Activated T-helper 1 cell treated with Interleukin-2 at 50 U/mL for 16 hours (primary cell): ENCODE results near the gene DNAH1.

Experiments
- DNase-seq: peaks from one replicate; pipeline ENCODE4 v3.0.0-alpha.2; 2020; ENCODE audit warnings: low read depth

Gene DNAH1

DNA sequence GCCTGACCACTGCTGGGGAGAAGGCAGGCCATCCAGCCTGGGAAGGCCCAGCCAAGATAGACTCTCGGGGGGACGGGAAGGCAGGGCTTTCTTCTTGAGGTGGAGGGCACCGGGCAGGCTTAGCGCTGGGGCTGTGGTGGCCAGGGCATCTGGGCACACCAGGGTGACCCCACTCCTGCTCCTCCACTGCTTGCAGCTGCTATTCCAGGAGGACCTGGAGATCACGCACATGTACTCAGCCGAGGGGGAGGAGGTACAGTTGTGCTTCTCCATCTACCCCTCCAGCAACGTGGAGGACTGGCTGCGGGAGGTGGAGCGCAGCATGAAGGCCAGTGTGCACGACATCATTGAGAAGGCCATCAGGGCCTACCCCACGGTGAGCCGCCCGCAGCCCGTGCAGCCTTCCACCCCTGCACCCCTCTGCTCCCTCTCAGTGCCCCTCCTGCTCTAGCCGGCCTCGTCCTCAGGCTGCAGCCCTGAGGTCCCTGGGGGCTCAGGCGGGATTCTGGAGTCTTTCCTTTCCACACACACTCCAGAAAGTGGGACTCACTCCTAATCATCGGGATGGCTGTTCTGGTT, 42.3 kb downstream of the DNAH1 start:
- DNase-seq: no peak

DNA sequence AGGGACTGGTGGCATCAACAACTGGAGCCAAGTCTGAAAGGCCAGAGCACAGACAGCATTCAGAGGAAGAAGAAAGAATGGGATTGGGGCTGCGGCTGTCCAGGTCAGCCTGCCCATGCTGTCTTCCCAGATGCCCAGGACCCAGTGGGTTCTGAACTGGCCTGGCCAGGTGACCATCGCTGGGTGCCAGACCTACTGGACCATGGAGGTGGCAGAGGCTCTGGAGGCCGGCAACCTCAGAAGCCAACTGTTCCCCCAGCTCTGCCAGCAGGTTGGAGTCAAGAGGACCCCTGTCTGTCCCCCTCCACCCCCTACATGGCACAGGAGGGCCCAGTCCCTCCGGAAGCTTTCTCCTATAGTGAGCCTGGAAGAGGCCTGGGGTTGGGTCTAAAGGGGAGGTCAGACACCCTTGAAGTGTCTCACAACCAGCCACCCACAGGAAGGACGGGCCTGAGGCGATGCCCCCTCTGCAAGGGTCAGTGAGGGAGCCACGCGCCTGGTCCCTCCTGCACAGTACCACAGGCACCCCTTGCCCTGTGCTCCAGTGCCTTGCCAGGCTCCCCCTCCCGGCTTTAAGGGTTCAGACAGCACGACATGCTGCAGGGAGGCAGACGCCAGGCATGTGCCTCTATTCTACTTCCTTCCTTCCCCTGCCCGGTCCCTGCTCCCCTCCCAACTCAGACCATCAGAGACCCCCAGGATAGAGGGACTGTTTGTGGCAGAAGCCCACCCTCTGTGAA, 43.2 kb downstream of the DNAH1 start:
- DNase-seq: no peak

DNA sequence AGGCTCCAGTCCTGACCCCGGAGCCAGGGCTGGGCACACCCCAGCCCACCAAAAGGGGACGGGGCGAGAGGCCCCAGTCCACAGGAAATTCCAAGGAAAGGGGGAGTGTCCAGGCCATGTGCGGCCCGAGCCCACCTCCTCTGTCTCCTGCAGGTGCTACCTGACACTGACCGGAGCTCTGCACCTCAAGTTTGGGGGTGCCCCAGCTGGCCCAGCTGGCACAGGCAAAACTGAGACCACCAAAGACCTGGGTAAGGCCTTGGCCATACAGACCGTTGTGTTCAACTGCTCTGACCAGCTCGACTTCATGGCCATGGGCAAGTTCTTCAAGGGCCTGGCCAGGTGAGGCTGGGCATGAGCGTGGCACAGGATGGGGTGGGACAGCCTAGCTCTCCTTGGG, 44.9 kb downstream of the DNAH1 start:
- DNase-seq: no peak

DNA sequence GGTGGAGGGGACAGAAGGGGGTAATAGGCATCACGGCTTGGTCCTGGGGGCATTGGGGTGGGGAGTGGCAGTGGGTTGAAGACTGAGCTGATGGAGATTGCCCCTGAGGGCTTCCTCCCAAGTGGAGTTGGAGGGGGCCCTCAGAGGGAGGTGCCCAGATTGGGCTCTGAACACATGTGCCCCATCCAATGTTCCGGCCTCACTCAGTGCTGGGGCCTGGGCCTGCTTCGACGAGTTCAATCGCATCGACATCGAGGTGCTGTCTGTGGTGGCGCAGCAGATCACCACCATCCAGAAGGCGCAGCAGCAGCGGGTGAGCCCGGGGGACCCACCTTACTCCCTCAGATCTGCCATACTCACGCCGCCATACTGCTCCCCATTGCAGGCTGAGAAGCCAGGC, 45.3 kb downstream of the DNAH1 start:
- no peak for DNase-seq

DNA sequence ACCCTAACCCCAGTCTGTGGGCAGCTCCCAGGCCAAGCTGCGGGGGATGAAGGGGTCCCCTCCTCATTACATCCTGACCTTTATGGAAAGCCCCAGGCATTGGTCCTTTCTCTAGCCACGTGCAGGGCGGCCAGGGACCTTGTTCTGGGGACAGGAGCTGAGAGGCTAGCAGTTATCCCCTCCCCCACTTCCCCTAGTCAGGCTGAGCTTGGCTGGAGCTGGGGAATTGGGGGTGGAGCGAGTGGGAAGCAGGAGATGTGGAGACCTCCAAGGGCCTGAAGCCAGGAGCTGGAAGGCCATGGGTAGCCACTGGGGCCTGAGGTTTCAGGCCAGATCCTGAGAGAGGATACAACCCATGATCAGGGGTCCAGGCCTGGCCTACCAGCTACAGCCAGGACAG, 45.8 kb downstream of the DNAH1 start:
- DNase-seq: no peak

DNA sequence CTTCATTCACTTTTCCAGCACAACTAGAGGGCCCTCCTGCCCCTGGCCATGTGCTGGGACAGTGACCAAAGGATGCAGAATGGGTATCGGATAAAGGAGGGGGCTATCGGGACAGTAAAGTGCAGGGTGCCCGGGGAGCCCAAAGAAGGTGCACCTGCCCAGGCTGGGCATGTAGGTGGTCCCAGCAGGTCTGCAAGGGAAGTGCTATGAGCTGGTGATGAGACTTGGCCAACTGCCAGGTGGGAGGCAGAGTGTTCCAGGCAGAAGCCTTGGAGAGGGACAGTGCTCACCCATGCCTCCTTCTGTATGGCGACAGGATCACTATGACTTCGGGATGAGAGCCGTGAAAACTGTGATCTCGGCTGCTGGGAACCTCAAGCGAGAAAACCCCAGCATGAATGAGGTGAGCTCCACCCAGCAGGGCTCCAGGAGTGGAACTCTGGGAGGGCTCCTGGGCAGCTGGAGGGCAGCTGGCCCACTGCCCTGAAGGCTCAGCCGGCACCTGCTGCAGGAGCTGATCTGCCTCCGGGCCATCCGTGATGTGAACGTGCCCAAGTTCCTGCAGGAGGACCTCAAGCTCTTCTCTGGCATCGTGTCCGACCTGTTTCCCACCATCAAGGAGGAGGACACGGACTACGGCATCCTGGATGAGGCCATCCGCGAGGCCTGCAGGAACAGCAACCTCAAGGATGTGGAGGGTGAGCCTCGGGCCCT, 48.4 kb downstream of the DNAH1 start:
- no peak for DNase-seq

DNA sequence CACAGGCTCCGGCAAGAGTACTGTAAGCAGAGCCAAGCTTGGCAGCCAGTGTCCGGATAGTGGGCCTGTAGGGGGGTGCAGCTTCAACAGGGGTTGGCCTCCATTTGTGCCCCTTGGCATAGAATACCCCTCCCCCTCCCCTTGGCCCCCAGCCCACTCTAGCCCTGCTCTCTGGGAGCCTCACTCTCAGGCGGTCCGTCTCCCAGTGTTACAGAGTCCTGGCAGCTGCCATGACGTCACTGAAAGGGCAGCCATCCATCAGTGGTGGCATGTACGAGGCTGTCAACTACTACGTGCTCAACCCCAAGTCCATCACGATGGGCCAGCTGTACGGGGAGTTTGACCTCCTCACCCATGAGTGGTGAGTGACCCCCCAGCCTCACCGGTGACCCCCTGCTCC, 50.4 kb downstream of the DNAH1 start:
- DNase-seq: no peak

DNA sequence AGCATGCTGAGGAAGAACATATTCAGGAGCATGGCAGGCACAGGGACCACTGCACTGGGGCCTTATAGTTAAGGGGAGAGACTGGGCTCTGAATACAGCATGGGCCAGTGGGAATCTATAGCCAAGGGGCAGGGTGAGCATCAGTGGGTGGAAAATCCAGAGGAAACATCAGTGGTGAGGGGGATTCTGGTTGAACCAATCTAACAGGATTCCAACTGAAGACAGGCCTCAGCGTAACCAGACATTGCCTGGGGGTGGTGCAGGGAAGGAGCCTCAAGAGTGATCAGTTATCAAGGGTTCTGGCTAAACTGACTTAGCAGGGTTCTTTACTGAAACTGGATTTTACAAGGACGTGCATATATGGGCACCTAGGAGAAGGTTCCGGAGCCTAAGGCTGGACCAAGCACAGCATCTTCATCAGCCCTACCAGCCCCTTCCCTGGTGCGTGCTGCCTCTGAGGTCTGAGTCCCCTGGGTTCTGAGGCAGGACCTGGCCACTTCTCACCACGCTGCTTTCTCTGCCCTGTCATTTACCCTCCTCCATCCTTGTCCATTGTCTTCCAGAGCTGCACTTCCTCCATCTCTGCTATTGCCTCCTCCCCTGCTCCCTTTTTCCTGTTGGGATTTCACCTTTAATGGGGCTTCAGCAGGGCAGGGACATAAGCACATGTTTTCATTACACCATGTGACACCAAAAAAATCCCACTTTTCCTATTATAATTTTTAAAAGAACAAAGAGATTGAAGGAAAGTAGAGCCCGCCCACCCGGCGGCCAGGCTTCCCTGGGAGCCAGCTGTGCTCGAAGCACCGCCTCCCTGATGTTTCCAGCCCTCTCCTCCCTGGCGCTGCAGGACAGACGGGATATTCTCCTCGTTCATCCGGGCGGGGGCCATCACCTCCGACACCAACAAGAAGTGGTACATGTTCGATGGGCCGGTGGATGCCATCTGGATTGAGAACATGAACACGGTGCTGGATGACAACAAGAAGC, 52.1 kb downstream of the DNAH1 start:
- no peak for DNase-seq

DNA sequence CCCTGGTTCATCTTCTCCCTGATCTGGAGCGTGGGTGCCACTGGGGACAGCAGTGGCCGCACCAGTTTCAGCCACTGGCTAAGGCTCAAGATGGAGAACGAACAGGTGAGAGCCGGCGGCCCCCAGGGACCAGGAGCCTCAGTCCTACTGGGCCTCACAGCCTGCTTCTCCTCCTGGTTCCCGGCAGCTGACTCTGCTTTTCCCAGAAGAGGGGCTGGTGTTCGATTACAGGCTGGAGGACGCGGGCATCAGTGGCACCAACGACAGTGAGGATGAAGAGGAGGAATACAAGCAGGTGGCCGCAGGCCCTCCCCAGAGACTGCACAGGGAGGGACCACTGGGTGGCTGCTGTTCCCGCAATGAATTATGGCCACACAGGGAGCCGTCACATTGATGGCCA, 54.4 kb downstream of the DNAH1 start:
- DNase-seq: no peak

DNA sequence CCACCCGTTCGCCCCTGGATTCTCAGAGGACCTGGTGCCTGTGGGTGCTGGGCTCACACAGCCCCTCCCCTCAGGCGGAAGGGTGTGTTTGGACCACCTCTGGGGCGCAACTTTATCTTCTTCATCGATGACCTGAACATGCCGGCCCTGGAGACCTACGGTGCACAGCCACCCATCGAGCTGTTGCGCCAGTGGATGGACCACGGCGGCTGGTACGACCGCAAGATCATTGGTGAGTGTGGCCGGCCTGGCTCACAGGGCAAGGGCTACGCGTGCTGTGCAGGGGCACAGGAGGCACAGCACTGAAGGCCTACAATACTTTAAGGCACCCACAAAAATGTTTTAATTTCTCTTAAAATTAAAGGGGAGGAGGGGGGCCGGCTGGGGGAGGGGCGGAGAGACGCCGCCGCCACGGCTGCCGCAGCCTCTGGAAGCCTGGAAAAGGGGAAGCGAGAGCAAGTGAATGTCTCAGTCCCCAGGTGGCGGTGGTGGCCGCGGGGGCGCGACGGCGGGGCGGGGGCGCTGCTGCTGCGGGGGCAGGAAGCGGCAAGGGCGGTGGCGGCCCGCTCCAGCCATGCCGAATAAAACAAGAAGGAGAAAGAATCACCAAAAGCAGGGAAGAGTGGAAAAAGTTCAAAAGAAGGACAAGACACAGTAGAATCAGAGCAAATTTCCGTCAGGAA, 56.8 kb downstream of the DNAH1 start:
- DNase-seq: no peak

DNA sequence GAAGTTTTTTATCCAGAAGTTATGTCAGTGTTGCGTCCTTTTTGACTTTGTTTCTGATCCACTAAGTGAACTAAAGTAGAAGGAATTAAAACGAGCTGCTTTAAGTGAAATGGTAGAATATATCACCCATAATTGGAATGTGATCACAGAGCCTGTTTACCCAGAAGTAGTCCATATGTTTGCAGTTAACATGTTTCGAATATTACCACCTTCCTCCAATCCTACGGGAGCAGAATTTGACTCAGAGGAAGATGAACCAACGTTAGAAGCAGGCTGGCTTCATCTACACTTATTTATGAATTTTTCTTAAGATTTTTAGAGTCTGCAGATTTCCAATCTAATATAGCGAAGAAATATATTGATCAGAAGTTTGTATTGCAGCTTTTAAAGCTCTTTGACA, 57.6 kb downstream of the DNAH1 start:
- no peak for DNase-seq

DNA sequence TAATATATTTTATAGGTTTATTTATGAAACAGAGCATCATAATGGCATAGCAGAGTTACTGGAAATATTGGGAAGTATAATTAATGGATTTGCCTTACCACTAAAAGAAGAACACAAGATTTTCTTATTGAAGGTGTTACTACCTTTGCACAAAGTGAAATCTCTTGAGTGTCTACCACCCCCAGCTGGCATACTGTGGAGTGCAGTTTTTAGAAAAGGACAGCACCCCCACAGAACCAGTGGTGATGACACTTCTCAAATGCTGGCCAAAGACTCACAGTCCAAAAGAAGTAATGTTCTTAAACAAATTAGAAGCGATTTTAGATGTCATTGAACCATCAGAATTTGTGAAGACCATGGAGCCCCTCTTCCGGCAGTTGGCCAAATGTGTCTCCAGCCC, 58.1 kb downstream of the DNAH1 start:
- no peak for DNase-seq

DNA sequence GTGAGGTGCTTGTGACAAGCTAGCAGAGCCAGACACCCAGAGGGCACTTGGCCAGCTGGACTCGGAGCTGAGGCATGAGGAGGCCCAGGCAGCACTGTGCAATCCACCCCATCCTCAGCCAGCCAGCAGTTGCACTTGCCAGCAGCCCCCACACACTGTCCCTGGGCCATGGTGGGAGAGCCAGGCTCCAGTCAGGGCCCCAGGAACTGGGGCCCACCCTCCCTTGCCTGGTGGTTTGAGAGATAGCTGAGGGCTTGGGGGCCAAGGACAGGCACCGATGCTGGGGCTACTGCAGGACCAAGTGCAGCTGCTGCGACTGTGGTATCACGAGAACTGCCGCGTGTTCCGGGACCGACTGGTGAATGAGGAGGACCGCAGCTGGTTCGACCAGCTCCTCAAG, 63.5 kb downstream of the DNAH1 start:
- no peak for DNase-seq

DNA sequence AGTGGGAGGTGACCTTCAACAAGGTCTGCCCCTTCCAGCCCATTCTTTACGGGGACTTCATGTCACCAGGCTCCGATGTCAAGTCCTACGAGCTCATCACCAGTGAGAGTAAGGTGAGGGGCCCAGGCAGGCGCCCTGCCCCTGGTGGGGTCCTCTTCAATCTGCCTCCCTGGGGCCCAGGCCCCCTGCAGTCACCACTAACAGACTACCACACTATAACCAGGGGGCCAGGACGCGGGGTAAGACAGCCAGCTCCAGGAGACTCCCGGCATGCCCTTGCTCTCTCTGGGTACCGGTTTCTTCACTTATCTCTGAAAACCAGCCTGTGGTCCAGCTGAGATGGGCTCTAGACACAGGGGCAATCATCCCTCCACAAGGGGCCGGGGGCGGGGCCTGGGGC, 63.9 kb downstream of the DNAH1 start:
- no peak for DNase-seq

DNA sequence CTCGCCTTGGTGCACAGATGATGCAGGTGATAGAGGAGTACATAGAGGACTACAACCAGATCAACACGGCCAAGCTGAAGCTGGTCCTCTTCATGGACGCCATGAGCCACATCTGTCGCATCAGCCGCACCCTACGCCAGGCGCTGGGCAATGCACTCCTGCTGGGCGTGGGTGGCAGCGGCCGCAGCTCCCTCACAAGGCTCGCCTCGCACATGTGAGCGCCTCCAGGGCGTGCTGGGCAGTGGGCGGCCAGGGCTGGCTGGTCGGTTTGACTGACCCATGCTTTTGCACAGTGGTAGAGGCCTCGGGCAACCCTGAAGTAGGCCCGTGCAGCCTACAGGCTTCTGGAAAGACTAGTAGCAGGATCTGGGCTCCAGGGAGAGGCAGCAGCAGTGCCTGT, 65.5 kb downstream of the DNAH1 start:
- DNase-seq: no peak

DNA sequence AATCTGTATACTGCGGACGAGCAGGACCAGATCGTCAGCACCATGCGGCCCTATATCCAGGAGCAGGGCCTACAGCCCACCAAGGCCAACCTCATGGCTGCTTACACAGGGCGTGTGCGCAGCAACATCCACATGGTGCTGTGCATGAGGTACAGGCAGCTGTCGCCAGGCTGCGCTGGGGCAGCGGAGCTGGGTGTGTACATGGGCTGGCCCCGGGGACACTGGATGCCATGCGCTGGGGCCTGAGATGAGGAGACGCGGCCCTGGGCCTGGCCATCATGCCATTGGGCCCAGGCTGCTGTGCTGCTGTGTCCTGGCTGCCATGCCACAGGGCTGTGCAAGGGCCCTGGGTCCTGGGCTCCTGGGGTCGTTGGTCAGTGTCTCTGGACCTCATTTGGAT, 67.3 kb downstream of the DNAH1 start:
- DNase-seq: no peak

DNA sequence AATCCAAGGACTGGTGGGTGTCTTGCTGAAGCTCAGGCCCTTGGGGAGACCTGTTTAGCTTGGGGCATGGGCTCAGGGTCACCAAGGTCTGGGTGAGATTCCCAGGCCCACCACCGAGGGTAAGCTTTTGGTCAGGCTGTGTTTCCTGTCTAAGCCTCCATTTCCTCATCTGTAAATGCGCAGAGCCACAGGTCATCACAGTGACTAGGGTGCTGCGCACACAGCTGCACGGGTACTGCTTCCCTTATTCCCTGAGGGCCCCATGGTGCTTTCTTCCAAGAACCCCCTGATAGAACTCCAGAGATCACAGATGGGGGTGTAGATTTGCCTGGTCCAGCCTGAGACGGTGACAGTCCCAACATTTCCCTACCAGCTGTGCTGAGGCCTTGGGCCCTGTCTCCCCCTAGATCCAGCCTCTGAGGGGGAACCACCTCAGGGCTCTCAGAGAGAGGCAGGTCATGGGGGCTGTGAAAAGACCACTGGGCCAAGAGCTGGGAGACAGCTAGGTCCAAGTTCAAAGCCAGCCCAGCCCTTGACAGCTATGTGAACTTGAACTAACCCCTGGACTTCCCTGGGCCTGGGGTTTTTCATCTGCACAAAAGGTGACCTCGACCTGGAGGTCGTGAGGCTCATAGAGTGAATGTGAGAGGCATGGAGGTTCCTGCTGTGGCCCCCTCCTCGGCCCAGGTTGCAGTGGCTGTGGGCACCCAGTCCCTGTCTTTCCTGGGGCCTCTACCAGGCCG, 68.1 kb downstream of the DNAH1 start:
- DNase-seq: no peak

DNA sequence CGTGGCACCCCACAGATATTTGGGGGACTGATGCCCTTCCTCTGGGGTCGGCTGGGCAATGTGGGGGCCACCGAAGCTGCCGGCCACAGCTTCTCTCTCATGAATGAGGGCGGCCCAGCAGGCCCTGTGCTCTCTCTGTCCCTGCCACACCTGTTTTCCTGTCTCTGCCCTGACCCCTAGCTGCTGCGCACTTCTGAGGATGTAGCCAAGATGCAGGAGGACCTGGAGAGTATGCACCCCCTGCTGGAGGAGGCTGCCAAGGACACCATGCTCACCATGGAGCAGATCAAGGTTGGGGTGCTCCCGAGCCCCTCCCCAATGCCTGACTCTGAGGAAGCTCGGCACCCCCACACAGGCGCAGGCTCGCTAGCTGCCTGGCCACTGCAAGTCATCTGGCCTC, 69.0 kb downstream of the DNAH1 start:
- DNase-seq: no peak

DNA sequence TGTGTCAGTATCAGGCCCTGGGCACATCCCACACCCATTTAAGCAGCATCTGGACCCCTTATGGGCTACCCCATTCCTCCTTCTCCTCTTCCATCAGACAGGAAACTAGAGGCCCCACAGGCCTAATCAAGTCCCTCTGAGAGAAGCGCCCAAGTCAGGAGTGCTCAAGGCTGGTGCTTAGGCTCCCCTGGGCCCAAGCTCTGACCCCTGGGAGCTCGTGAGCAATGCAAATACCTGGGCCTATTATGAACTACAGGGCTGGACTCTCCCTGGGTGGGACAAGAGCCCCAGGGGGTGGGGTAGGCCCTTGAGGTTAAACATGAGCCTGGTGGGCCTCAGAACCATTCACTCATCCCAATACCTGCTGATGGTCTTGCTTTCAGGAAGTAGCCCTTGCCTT, 71.4 kb downstream of the DNAH1 start:
- no peak for DNase-seq

DNA sequence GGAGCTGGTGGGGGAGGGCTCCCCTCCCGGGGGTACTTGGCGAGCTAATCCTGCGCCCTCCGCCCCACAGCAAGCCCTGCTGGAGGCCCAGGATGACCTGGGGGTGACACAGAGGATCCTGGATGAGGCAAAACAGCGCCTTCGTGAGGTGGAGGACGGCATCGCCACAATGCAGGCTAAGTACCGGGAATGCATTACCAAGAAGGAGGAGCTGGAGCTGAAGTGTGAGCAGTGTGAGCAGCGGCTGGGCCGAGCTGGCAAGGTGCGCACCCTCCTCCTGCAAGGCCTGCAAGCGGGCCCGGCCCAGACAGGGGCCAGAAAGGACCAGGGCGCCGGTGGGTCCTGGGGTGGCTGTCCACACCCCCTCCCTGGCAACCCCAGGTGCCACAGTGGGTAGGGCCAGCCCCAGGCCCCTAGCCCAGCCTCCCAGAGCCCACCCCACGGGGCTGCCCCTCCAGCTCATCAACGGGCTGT, 72.3 kb downstream of the DNAH1 start:
- DNase-seq: no peak

DNA sequence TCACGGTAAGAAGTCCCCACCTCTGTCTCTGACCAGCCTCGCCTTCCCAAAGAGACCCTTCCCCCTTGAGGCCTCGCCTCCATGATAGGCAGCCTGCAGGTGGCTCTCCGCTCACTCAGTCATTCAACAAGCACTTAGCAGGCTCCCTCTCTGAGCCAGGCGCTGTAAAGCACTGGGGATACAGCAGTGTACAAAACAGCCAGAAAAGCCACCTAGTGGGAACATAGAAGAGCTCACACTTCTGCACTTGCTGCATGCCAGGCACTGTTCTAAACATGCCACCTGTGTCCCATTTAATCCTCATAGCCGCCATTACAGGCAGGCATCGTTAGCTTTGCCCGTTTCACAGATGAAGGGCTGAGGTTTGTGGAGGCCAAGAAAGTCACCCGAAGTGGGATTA, 72.8 kb downstream of the DNAH1 start:
- DNase-seq: no peak
